ENCODE measurements around the gene CCDC78.
A peak's percentile ranks its signal among the peaks of the same experiment; 100 is the strongest.

CCDC78 gene

DNA sequence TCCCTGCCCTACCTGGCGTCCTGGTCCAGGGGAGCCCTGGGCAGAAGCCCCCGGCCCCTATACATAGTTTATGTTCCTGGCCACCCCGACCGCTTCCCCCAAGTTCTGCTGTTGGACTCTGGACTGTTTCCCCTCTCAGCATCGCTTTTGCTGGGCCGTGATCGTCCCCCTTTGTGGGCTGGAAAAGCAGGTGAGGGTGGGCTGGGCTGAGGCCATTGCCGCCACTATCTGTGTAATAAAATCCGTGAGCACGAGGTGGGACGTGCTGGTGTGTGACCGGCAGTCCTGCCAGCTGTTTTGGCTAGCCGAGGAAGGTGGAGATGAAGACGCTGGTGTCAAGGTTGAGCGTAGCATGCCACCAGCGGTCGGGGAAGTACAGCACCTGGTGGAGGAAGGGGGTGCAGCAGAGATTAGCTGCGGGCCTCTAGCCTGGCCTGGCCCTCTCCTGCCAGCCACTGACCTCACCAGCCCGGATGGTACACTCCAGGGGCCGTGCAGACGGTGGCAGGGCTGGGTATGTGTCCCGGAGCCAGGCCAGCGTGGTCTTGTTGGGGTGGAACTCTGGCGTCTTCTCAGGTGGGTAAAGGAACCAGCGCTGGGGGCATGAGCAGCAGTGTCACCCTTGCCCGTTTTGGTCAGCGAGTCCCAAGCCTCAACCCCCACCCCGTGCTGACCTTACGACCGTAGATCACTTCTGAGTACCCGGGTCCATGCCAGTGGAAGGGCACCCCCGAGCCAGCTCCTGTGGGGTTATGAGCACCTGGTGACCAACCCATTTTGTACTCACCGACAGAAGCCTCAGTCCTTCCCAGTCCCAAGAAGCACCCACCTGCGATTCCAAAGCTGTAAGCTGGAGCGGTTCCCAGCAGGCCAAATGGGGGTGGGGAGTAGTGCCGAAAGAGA, 43.5 kb downstream of the CCDC78 start:
- peak overlapping the region; percentile 58; the same call in 1 of the 2 replicates for H3K9ac ChIP-seq (ENCODE audit: low read length)
- H4K20me1 ChIP-seq (ENCODE audit: low read depth, low read length) = no peaks in the 10 kb centered on the region
- H3K9me2 ChIP-seq (replicated peaks; ENCODE audit: insufficient read depth, low read length) = no peaks in the 10 kb centered on the region
- H3K27ac ChIP-seq (ENCODE audit: low read depth, low read length) = no peak overlapping the region
- H2AFZ ChIP-seq (ENCODE audit: low read depth, low read length, severe bottlenecking) = no peak overlapping the region
- no peak overlapping the region for H3K4me3 ChIP-seq (ENCODE audit: insufficient read depth, low read length, poor library complexity, severe bottlenecking)
- no peaks in the 10 kb centered on the region for H3K36me3 ChIP-seq (ENCODE audit: low read length)
- H3F3A ChIP-seq (ENCODE audit: insufficient read depth) = peaks cover 9% of the 10 kb centered on the region; the same call in 1 of the 2 replicates
- no peaks in the 10 kb centered on the region for H3K9me3 ChIP-seq (ENCODE audit: insufficient read depth, low read length)
- no peak for TF ChIP-seq EZH2phosphoT487 (conservative IDR thresholded peaks at IDR 0.05; ENCODE audit: low read length)
- TF ChIP-seq, protein P1, sequence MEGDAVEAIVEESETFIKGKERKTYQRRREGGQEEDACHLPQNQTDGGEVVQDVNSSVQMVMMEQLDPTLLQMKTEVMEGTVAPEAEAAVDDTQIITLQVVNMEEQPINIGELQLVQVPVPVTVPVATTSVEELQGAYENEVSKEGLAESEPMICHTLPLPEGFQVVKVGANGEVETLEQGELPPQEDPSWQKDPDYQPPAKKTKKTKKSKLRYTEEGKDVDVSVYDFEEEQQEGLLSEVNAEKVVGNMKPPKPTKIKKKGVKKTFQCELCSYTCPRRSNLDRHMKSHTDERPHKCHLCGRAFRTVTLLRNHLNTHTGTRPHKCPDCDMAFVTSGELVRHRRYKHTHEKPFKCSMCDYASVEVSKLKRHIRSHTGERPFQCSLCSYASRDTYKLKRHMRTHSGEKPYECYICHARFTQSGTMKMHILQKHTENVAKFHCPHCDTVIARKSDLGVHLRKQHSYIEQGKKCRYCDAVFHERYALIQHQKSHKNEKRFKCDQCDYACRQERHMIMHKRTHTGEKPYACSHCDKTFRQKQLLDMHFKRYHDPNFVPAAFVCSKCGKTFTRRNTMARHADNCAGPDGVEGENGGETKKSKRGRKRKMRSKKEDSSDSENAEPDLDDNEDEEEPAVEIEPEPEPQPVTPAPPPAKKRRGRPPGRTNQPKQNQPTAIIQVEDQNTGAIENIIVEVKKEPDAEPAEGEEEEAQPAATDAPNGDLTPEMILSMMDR (IDR thresholded peaks at IDR 0.05; ENCODE audit: insufficient read depth, low read length, poor library complexity, severe bottlenecking) = no peak
- H3K27me3 ChIP-seq (ENCODE audit: low read length) = no peaks in the 10 kb centered on the region
- peaks cover 23% of the 10 kb centered on the region; the same call in 1 of the 2 replicates for H3K79me2 ChIP-seq (ENCODE audit: insufficient read depth, low read length)
- peak overlapping the region; percentile 64 for H3K4me2 ChIP-seq (ENCODE audit: low read depth, low read length, poor library complexity, severe bottlenecking)

DNA sequence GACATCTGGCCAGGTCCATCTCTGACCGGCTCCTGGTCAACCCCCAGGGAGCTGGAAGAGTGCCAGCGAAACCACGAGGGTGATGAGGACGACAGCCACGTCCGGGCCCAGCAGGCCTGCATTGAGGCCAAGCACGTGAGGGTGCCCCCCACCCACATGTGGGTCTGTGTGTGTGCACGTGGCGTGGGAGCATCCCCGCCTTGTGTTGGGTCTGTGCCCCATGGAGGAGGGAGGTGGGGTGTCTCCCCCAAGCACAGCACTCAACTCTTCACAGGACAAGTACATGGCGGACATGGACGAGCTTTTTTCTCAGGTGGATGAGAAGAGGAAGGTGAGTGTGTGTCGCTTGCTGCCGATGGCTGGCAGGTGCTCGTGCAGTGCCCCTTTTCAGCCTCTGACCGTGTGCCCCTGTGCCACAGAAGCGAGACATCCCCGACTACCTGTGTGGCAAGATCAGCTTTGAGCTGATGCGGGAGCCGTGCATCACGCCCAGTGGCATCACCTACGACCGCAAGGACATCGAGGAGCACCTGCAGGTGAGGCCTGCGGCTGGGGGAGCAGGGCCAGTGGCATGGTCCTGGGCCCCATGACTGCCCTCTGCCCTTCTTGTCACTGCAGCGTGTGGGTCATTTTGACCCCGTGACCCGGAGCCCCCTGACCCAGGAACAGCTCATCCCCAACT, 44.4 kb downstream of the CCDC78 start:
- Histone ChIP-seq H4K20me1 (ENCODE audit: low read depth, low read length) (no peaks in the 10 kb centered on the region), H3K4me3 (ENCODE audit: insufficient read depth, low read length, poor library complexity, severe bottlenecking) (peak overlapping the region; percentile 62), H3K79me2 (ENCODE audit: insufficient read depth, low read length) (peaks cover 23% of the 10 kb centered on the region; the same call in 1 of the 2 replicates), H3K27me3 (ENCODE audit: low read length) (no peaks in the 10 kb centered on the region), H3K27ac (ENCODE audit: low read depth, low read length) (no peak overlapping the region), H3F3A (ENCODE audit: insufficient read depth) (peaks cover 9% of the 10 kb centered on the region; the same call in 1 of the 2 replicates), H3K9ac (ENCODE audit: low read length) (peak overlapping the region; percentile 75; the same call in 1 of the 2 replicates), H3K9me2 (replicated peaks; ENCODE audit: insufficient read depth, low read length) (no peaks in the 10 kb centered on the region), H3K4me2 (ENCODE audit: low read depth, low read length, poor library complexity, severe bottlenecking) (peak overlapping the region; percentile 57), H3K9me3 (ENCODE audit: insufficient read depth, low read length) (no peaks in the 10 kb centered on the region), H3K36me3 (ENCODE audit: low read length) (no peaks in the 10 kb centered on the region), H2AFZ (ENCODE audit: low read depth, low read length, severe bottlenecking) (no peak overlapping the region)
- TF ChIP-seq, protein P1 (IDR thresholded peaks at IDR 0.05; ENCODE audit: insufficient read depth, low read length, poor library complexity, severe bottlenecking) = no peak
- TF ChIP-seq EZH2phosphoT487 (conservative IDR thresholded peaks at IDR 0.05; ENCODE audit: low read length) = no peak

DNA sequence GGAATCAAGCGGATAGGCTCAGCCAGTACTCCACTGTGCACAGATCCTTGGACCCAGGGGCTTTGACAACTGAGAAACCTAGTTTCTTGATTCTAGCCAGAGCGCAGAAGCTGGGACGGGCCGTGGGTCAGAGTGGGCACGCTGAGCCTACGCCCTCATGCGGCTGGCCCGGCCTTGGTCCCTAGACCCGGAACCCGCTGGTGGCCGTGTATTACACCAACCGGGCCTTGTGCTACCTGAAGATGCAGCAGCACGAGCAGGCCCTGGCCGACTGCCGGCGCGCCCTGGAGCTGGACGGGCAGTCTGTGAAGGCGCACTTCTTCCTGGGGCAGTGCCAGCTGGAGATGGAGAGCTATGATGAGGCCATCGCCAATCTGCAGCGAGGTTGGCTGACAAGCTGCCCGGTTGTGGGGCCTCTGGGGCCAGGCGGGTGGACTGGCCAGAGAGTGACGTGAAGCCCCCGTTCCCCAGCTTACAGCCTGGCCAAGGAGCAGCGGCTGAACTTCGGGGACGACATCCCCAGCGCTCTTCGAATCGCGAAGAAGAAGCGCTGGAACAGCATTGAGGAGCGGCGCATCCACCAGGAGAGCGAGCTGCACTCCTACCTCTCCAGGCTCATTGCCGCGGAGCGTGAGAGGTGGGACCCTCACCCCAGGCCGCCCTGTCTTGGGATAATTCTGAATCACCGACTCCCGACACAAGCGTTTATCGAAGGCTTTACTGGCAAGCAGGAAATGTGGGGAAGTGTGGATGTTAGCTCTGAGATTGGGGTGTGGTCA, 45.1 kb downstream of the CCDC78 start:
- no peak overlapping the region for H2AFZ ChIP-seq (ENCODE audit: low read depth, low read length, severe bottlenecking)
- peak overlapping the region; percentile 75 for H3K9ac ChIP-seq (ENCODE audit: low read length)
- TF ChIP-seq, protein P1 (IDR thresholded peaks at IDR 0.05; ENCODE audit: insufficient read depth, low read length, poor library complexity, severe bottlenecking) = peak; percentile 10
- TF ChIP-seq EZH2phosphoT487 (conservative IDR thresholded peaks at IDR 0.05; ENCODE audit: low read length) = no peak
- H3K4me3 ChIP-seq (ENCODE audit: insufficient read depth, low read length, poor library complexity, severe bottlenecking) = peak overlapping the region; percentile 62
- peak overlapping the region; percentile 57 for H3K4me2 ChIP-seq (ENCODE audit: low read depth, low read length, poor library complexity, severe bottlenecking)
- no peaks in the 10 kb centered on the region for H3K36me3 ChIP-seq (ENCODE audit: low read length)
- H3K79me2 ChIP-seq (ENCODE audit: insufficient read depth, low read length) = peaks cover 23% of the 10 kb centered on the region; the same call in 1 of the 2 replicates
- H3K27ac ChIP-seq (ENCODE audit: low read depth, low read length) = peak overlapping the region; percentile 51
- H3K9me2 ChIP-seq (replicated peaks; ENCODE audit: insufficient read depth, low read length) = no peaks in the 10 kb centered on the region
- H4K20me1 ChIP-seq (ENCODE audit: low read depth, low read length) = no peaks in the 10 kb centered on the region
- peaks cover 9% of the 10 kb centered on the region; the same call in 1 of the 2 replicates for H3F3A ChIP-seq (ENCODE audit: insufficient read depth)
- H3K9me3 ChIP-seq (ENCODE audit: insufficient read depth, low read length) = no peaks in the 10 kb centered on the region
- H3K27me3 ChIP-seq (ENCODE audit: low read length) = no peaks in the 10 kb centered on the region
